ENCODE data around the gene IL22RA1. TPM values are rescaled to one million over a fixed set of nuclear protein-coding genes. Genes with fewer than 3 reads are reported as not detected.

The IL22RA1 gene
- polyA plus RNA-seq, 1 donor from 2014 or later: not detected

- H3F3A ChIP-seq (ENCODE audit: insufficient read depth, low read length, poor library complexity, severe bottlenecking): no peaks in the 10 kb centered on the region
- H2AFZ ChIP-seq (ENCODE audit: low read depth, low read length): no peak overlapping the region
- H3K27me3 ChIP-seq (ENCODE audit: insufficient read depth, low read depth, low read length): no peaks in the 10 kb centered on the region
- no peaks in the 10 kb centered on the region for H3K9me2 ChIP-seq (ENCODE audit: insufficient read depth, low read length)
- TF ChIP-seq CTCF (IDR thresholded peaks at IDR 0.05; ENCODE audit: poor library complexity, severe bottlenecking) (no peak), MXI1 (conservative IDR thresholded peaks at IDR 0.05; ENCODE audit: poor library complexity, severe bottlenecking) (no peak), SMC3 (conservative IDR thresholded peaks at IDR 0.05; ENCODE audit: poor library complexity) (no peak), RAD21 (conservative IDR thresholded peaks at IDR 0.05) (no peak), REST (IDR thresholded peaks at IDR 0.05; ENCODE audit: borderline replicate concordance) (no peak), POLR2AphosphoS5 (IDR thresholded peaks at IDR 0.05) (no peak), EZH2 (IDR thresholded peaks at IDR 0.05; ENCODE audit: borderline replicate concordance, insufficient read depth, low read length, poor library complexity, severe bottlenecking) (no peak), TAF1 (IDR thresholded peaks at IDR 0.05; ENCODE audit: low read depth) (no peak), EP300 (conservative IDR thresholded peaks at IDR 0.05; ENCODE audit: poor library complexity, severe bottlenecking) (no peak)
- no peaks in the 10 kb centered on the region for H4K20me1 ChIP-seq (ENCODE audit: insufficient read depth)
- H3K79me2 ChIP-seq (replicated peaks; ENCODE audit: insufficient read depth, low read length): no peaks in the 10 kb centered on the region
- no peaks in the 10 kb centered on the region for H3K9me3 ChIP-seq (ENCODE audit: low read length)
- H3K4me2 ChIP-seq (ENCODE audit: low read length): no peak overlapping the region
- no peaks in the 10 kb centered on the region for H3K36me3 ChIP-seq (ENCODE audit: insufficient read depth, low read length)
- no peak overlapping the region for H3K9ac ChIP-seq (ENCODE audit: low read length)
- no peak overlapping the region for H3K27ac ChIP-seq (ENCODE audit: low read length)
- H3K4me3 ChIP-seq (ENCODE audit: low read length): no peak overlapping the region
Measured at GRCh38 chr1:24100945-24101737, 41.8 kb downstream of the IL22RA1 start.

GRCh38 chr1:24098943-24099638, 43.8 kb downstream of the IL22RA1 start:
- H2AFZ ChIP-seq (ENCODE audit: low read depth, low read length): no peak overlapping the region

More at GRCh38 chr1:24098943-24099638, 43.8 kb downstream of the IL22RA1 start:
- TF ChIP-seq POLR2AphosphoS5 (IDR thresholded peaks at IDR 0.05): no peak
- Histone ChIP-seq H3K9me2 (ENCODE audit: insufficient read depth, low read length) (no peaks in the 10 kb centered on the region), H3K36me3 (ENCODE audit: insufficient read depth, low read length) (no peaks in the 10 kb centered on the region), H3K4me3 (ENCODE audit: low read length) (no peak overlapping the region), H4K20me1 (ENCODE audit: insufficient read depth) (no peaks in the 10 kb centered on the region), H3K79me2 (replicated peaks; ENCODE audit: insufficient read depth, low read length) (no peaks in the 10 kb centered on the region), H3K4me2 (ENCODE audit: low read length) (no peak overlapping the region), H3F3A (ENCODE audit: insufficient read depth, low read length, poor library complexity, severe bottlenecking) (no peaks in the 10 kb centered on the region), H3K27me3 (ENCODE audit: insufficient read depth, low read depth, low read length) (no peaks in the 10 kb centered on the region), H3K9ac (ENCODE audit: low read length) (no peak overlapping the region), H3K9me3 (ENCODE audit: low read length) (no peaks in the 10 kb centered on the region), H3K27ac (ENCODE audit: low read length) (no peak overlapping the region)
